SW 1271 (cell line): ENCODE measurements around the gene GABRR3.

Experiments
- DNase-seq, 2 experiments: peaks; one replicate each; lab custom pipeline; 2025; lab: John Stamatoyannopoulos, UW

The GABRR3 gene

DNA sequence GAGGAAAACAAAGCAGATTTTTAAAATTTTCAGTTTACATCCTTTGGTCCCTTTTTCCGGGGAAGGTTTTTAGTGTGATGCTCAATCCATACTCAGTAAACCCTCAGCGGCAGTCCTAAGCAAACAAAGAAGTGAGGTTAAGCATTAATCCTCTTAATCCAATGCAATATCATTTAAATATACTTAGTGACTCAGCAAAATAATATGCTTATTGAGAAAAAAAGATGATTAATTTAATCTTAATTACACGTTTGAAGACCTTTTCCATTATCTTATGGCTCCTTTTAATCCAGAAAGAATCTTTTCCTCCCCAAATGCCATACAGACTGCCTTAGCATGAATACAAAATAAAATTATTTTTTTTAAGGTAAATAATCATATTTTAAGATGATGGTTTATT, at the start of gene GABRR3:
TSS of gene GABRR3 (minus strand) at position 108 of the 400 bp plus-strand sequence. CDS start 328 bp downstream, outside the sequence.
- no peak for DNase-seq

GRCh38 chr3:98073486-98073885, 38.4 kb upstream of the GABRR3 start:
- no peak for DNase-seq

DNA sequence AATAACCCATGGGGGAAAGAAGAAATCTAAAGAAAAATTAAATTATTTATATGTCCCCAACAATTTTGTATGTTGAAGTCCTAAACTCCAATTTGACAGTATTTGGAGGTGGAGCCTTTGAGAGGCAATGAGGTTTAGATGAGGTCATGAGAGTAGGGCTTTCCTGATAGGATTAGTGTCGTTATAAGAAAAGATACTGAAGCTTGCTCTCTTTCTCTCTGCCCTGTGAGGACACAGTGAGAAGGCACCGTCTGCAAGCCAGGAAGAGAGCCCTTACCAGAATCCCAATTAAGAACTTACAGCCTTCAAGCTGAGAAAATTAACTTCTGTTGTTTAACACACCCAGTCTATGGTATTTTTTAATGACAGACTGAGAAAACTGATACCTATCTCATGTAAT, 35.7 kb upstream of the GABRR3 start:
- no peak for DNase-seq

DNA sequence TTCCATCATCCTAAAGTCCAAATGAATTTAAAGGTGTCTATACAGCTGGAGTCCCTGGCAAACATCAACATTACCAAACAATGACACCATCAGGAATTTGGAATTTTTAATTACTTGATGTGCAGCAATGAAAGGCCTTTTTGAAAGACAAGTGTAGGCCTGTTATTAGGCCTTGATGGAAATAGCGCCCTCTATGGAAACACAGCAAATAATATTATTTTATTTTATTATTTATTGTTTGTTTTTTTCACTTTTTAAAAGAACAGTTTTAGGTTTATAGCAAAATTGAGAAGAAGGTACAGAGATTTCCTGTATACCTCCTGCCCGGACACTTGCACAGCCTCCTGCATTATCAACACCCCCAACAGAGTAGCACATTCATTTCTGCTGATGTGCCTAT, 33.7 kb upstream of the GABRR3 start:
- DNase-seq, result no peak

GRCh38 chr3:98058244-98058960, 23.3 kb upstream of the GABRR3 start:
- DNase-seq, result no peak

DNA sequence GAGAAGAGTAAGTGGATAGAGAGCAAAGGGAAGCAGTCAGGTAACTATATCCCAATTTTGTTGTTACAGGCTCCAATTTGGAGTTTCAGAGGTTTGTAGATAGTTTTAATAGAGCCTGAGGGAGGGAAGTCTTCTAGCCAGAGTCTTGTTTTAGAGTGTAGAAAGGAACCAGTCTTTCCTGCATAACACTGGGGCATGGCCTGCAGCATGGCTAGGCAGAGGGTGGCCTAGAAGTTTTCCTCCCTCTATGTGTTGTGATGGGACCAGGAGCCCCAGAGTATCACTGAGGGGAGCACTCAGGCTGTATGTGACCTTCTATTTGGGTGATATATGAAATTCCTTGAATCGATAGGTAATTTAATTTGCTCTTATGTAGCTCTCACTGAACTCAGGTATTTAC, 22.5 kb upstream of the GABRR3 start:
- DNase-seq, result no peak

- no peak for DNase-seq
Measured at GRCh38 chr3:98056035-98056434, 20.9 kb upstream of the GABRR3 start.

GRCh38 chr3:98049271-98049670, 14.2 kb upstream of the GABRR3 start:
- DNase-seq, result no peak

DNA sequence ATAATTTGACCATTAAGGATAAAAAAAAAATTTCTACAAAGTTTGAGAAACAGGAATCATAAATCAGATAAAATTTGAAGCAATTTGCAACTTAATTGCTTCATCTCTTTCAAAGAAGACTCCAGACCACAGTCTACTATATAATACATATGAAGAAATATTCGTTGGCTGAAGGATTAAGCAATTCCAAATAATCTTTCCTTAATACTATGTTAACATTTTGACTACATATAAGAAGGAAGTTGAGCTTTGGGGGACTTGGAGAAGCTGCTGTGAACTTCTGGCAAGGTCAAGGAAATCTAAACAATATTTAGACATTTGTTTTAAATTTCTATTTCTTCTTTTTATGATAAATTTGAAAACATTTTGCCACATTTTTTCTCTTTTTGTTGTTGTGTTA, 13.5 kb upstream of the GABRR3 start:
- DNase-seq, result no peak

DNA sequence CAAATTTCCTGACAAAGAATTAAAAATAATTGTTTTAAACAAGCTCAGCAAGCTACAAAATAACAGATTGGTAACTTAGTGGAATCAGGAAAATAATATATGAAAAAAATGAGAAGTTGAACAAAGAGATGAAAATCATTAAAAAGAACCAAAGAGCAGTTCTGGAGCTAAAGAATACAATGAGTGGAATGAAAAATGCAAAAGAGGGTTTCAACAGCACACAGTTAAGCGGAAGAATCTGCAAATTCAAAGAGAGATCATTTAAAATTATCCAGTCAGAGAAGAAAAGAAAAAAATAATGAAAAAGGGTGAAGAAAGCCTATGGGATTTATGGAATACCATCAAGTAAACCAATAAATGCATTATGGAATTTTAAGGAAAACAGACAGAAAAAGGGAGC, 6.2 kb upstream of the GABRR3 start:
- no peak for DNase-seq

DNA sequence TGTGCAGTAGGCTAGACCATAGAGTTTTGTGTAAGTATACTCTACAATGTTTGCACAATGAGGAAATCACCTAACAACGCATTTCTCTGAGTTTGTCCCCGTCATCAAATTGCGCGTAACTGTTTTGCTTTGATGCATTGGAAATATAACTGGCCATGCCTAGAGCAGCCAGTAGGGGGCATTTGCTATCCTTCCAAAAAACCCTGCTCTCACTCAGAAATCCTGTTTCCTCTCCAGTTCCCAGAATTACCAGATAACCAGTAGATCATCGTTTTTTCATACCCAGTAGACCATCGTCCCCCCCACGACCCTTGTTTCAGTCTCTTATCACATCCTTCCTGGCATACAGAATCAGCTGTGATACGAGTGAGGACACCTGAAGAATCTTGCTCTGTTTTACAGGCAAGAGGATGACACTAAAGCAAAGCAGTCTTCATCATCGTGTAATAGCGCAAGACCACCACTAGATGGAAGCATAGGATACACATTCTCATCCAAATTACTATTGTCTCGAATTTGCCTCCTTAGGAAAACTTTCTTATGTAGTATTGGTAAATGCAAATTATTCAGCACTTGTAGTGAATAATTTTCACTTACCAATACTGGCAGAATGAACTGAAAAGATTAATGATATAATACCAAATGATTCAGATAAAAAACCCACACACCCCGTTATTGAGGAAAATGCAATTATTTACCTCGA, 4.4 kb upstream of the GABRR3 start:
- peak; percentile 35 to 88 for DNase-seq

DNA sequence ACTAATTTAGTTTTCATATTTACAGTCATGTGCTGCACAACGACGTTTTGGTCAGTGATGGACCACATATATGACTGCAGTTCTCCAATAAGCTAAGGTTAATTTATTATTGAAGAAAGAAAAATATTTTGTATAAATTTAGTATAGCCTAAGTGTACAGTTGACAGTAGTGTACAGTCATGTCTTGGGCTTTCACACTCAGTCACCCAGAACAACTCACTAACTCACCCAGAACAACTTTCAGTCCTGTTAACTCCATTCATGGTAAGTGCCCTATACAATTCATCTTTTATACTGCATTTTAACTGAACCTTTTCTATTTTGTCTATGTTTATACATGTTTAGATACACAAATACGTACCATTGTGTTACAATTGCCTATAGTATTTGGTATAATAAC, 3.8 kb upstream of the GABRR3 start:
- no peak for DNase-seq

DNA sequence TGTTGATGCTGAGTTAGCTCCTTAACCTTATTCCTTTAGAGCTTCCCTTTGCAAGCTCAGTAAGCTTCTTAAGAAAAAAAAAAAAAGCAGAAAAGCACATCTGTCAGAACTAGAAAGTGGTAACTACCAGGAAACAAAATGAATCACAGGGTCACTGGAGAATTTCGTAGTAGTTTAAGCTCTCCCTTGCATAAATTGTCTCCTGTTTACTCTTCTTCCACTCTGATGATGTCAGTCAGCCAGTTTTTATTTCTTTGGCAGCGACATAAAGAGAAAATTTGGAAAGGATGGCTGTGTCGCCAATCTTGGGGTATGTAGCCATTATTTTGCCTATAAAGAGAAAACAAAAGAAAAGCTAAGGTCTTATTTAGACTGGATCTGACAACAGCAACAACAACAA, 3.2 kb upstream of the GABRR3 start:
- no peak for DNase-seq

DNA sequence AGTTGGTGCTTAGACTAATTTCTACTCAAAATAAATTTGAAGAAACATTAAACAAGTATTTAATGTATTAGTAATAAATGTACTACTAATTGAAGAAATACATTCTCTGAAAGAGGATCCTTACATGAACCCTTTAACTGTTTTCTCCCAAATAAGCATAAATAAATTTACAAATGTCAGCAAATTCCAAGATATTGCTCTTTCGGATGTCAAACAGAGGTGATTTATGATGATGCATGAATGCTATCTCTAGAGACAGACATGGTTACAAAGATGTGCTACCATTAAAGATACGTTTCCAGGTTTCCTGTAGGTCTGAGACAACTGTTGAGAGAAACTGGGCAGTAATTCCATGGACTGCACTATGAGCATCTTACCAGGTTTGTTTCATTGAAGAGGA, 629 bp downstream of the GABRR3 start:
- no peak for DNase-seq

- DNase-seq, result no peak
Measured at GRCh38 chr3:98034036-98034435, 1.1 kb downstream of the GABRR3 start.

DNA sequence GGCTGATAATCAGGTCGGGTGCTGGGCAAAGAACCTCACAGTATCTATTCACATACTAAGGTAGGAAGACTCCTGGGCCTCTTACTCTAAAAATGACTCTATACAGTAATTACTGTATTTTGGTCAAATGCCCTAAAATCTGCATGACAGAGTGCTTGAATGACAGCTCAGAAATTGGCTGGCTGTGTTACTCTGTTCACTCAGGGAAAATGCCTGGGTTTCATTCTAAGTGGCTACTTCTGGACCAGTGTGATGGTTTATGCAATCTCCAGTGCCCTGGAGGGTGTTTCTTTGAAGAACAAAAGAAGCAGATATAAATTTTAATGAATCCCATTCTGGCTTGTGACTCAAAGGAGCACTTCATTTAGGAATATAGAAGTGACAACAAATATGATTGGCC, 2.2 kb downstream of the GABRR3 start:
- DNase-seq, result no peak

DNA sequence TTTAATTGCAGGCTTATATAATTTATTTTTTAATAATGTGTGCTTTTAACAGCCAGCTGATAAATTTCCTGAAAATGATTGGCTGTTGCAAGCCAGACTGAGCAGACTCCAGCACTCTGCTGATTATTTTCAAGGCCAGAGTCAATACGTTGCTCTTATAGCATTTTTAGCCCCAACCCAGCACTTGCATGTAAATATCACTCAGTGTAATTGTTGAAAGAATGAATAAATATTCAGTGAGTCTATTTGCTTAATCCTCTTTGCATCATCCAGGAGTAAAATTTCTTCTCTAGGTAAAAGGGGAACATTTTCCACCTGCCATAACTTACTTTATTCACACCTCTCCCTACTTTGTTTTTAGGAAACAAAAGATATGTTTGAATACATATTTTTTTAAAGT, 2.9 kb downstream of the GABRR3 start:
- DNase-seq, result no peak

DNA sequence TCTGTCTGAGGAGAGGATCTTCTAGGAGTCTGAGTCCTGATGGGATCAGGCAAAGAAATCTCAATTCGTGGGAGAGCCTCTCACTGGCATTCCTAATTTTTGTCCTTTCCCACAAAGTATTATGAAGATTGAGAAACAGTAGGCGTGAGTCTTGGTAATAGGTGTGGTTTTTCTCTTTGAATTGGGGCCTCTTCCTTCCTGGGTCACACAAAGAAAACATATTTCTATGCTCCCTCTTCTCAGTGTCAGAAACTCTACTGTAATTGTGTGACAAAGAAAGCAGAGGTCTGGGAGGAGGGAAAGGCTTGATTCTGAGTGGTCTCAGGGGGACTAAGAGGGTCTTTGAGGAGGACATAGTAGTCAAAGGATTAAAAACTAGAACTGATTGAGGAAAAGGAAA, 6.0 kb downstream of the GABRR3 start:
- no peak for DNase-seq

GRCh38 chr3:98027085-98027446, 8.0 kb downstream of the GABRR3 start:
- no peak for DNase-seq

DNA sequence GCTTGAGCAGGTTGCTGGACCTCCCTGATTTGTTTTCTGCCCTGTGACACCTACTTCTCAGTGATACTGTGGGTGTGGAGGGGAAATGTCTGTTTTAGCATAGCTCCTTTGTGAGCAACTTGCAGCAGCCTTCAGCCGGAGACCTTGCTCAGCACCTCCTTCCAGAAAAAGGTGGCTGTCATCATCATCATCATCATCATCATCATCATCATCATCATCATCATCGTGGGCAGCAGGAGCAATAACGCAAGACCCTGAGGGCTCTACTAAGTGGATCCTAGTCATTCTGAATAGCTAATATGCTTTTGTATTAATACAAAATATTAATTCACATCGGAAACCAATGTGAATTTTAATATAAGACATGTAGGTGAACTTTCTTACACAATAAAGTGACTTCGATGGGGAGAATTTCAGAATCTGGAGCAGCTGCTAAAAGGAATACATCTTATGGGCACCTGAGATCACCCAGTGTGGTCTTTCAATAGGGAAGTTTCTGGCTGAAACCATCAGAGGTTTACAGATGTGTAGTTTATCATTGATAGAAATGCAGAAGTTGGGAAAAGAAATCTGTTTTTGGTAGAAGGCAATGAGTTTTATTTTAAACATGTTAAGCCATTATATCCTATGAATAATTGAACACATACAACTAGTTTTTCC, 8.6 kb downstream of the GABRR3 start:
- no peak for DNase-seq

GRCh38 chr3:98025392-98025945, 9.6 kb downstream of the GABRR3 start:
- no peak for DNase-seq

DNA sequence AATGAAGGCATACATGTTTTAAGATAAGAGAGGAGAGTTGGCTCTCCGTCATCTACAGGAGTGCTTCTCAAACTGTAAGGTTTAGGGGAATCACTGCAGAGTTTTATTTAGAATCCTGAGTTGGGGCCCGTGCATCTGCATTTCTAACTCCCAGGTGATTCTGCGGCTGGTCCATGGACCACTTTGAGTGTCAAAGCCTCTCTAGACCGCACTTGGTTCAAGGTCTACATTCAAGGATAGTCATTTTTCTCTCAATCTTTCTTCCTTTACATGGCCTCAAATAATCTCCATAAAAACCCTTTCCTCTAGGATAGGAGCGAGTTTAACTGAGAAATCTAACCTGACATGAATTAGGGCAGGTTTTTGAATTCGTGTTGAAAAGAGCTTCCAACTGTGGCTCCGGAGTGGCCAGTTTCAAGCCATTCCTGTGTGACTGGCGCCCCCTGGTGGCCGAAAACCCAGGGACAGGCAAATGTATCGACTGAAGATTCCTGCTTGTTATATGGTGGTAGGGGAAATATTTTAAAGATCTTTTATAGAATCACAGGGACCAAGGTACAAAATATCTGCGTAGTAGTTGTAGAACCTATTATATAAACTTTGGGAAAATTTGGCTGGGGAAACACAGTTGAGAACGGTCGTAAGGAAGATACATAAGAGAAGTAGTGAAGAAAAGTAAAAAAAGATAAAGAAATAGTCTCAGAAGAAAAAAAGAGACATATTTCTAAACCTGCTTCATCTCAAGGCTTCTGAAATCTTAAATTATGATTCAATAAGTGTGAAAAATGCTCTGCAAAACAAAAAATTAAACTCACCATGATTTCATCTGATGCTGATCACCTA, 11.9 kb downstream of the GABRR3 start:
- peak; percentile 9 to 52 for DNase-seq
